Activated CD4-positive, alpha-beta T cell treated with anti-CD3 and anti-CD28 coated beads, Interleukin-10, Interleukin-2, amounts not matched to agents 100 ng/mL and 50 ng/mL, durations not matched to agents 16 hours and 8 hours (primary cell): Measurements from ENCODE around the gene PAQR5.

ENCODE experiments used
- DNase-seq: peaks from one replicate; pipeline ENCODE4 v3.0.0-alpha.2; 2020

PAQR5 gene

GRCh38 chr15:69394556-69395282, 96.0 kb downstream of the PAQR5 start:
- peak; percentile 87 for DNase-seq

DNA sequence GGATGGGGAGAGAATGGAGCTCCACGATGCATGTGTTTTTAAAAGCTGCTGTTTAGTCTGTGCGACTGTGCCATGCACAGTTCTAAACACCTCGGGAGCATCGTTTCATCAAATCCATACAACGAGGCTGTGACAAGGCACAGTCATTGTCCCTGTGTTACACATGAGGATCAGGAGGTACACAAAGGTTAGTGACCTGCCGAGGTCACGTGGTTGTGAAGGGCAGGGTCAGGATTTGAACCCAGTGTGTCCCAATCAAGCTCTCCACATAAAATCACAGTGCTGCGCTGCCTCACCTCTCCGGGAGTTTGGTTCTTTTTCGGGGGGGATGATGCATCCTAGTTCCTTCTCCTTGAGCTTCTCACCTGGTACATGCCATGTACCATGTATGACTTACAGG, 96.7 kb downstream of the PAQR5 start:
- no peak for DNase-seq

- DNase-seq = no peak
Measured at GRCh38 chr15:69395991-69396390, 97.3 kb downstream of the PAQR5 start.

DNA sequence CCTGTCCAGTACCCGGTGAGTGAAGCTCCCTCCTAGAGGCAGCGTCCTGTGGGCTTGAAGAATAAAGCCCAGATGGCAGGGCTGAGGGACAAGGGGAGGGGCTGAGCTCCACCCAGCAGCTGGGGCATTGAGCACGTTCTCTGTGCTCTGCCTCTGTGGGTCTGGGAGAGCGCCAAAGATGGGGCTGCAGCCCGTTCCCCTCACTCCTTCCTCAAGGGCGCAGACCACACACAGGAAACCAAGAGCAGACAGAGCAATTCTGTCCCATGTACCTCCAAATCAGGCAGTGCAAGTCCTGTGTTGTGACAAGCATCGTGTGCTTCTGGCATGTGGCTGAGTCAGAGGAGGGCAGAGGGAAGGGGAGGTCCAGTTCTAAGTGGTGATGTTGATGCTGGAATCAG, 99.8 kb downstream of the PAQR5 start:
- DNase-seq = no peak

GRCh38 chr15:69400850-69401249, 102.1 kb downstream of the PAQR5 start:
- no peak for DNase-seq

DNA sequence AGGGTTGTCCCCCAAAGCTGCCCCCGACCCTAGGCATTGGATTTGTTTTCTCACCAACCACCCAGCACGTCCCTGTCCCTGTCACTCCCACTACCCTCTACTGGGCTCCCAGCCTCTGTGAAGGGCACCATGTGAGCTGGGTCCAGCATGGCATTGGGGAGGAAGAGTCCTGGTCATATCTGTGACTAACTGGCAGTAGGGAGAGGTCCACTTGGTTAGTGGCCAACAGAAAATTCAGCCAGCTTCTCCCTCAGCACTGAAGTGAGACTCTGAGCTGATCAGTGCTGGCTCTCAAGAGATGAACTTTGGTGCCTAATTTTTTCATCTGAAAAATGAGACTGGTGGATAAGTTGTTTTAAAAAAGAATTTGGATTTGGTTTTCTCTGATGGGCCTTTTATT, 104.1 kb downstream of the PAQR5 start:
- no peak for DNase-seq

- DNase-seq = no peak
Measured at GRCh38 chr15:69403594-69403993, 104.9 kb downstream of the PAQR5 start.

- no peak for DNase-seq
Measured at GRCh38 chr15:69405110-69405509, 106.4 kb downstream of the PAQR5 start.

DNA sequence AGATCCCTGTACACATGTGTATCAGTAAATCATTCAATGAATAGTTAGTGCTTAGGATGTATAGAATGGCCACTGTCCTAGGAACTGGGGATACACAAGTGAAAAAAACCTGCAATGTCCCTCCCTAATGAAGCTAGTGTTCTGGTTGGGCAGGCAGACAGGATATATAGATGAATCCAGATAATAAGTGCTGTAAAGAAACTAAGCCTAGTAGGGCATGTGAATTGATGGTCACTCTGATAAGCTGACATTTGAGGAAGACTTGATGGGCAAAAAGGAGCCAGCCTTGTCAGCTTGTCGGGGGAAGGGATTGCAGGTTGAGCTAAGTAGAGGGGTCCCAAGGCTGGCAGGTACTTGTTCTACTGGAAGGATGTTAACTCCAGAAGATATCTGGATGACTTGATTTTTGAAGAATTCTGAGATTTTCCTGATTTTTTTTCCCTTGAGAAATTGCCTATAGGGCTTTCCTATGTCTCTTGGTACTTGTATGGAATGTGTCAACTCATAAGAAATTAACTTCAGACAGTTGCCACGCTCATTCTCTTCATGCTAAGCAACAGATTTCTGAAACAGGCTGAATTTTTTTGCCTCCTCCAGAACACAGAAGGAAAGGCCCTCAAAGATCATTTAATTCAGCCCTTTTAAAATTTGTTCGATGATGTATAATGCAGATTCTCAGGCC, 109.1 kb downstream of the PAQR5 start:
- no peak for DNase-seq

DNA sequence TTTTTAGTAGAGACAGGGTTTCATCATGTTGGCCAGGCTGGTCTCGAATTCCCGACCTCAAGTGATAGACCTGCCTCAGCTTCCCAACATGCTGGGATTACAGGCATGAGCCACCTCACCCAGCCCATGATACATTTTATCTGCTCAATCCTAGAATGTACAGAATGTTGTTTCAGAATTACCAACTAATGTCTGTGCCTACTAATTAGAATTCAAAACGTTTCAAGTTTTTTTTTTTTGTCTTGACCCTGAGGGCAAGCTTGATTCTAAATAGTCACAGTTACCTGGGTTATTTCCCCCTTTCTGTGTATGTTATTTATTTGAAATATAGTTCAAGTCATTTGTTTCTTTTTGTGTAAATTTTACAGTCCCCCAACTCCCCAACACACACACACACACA, 110.1 kb downstream of the PAQR5 start:
- DNase-seq = no peak

- peak; percentile 63 for DNase-seq
Measured at GRCh38 chr15:69410248-69410874, 111.6 kb downstream of the PAQR5 start.

- no peak for DNase-seq
Measured at GRCh38 chr15:69412274-69412673, 113.6 kb downstream of the PAQR5 start.

DNA sequence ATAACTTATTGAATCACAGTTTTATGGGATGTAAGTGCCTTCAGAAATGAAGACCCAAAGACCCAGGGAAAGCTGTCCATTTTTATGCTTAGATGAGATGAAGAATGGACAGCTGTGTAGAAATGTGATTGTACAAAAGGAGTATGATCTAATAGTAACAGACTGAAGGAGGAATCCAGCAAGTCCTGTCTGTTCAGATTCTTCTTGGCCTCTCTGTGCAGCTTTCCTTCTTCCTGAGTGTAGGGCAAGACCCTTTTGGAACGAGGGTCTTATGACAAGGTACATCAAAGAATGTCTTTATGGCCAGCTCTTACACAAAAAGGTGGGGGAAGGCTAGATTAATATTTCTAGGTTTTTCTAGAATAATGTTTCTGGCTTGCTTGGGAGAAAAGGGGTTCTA, 114.0 kb downstream of the PAQR5 start:
- no peak for DNase-seq

GRCh38 chr15:69413822-69414700, 115.3 kb downstream of the PAQR5 start, which contains the start of gene KIF23:
KIF23 (plus strand) TSS chr15:69414349; CDS start chr15:69414466, 117 bp downstream.
- peak; percentile 97 for DNase-seq

- DNase-seq = peak; percentile 35
Measured at GRCh38 chr15:69414701-69415167, 116.0 kb downstream of the PAQR5 start.

- no peak for DNase-seq
Measured at GRCh38 chr15:69415381-69415780, 116.7 kb downstream of the PAQR5 start.

- DNase-seq = no peak
Measured at GRCh38 chr15:69417581-69417980, 118.9 kb downstream of the PAQR5 start.

GRCh38 chr15:69421498-69421897, 122.8 kb downstream of the PAQR5 start:
- DNase-seq = no peak

DNA sequence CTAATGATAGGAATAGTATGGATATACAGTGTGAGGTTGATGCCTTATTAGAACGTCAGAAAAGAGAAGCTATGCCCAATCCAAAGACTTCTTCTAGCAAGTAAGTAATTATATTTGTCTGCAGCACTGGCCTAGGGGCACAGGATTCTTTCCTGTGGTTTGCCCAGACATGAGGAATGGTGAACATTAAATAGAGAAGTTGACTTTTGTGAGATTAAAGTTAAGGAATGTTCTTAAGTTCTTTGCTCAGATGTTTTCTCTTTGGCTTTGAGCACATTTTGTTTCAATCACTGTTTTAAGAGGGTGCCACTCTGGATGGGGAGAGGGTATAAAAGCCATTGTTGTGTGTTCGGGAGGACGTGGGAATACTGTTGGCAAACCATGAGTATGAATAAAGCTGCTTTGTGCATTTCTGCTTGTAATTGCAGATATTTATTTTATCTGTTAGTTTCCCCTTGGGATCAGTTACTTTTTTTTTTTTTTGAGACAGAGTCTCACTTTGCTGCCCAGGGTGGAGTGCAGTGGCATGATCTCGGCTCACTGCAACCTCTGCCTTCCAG, 123.7 kb downstream of the PAQR5 start:
- DNase-seq = no peak

DNA sequence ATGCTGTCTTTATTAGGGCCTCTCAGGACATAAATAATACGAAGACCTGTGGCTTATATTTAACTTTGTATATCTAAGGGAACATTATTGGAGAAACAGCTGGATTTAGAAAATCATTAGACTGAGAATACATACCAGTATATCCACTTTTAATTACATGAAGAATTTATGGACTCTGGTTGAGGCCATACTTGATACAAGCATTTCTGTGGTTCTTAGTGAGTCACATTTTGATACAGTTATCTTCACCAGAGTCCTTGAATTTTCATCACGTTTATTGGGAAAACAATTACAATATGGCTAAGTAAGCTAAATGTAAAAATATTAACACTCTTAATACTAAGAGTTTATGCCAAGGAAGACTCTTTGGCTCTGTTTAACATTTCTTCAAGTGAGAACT, 125.3 kb downstream of the PAQR5 start:
- no peak for DNase-seq

- DNase-seq = no peak
Measured at GRCh38 chr15:69424748-69425413, 126.2 kb downstream of the PAQR5 start.

DNA sequence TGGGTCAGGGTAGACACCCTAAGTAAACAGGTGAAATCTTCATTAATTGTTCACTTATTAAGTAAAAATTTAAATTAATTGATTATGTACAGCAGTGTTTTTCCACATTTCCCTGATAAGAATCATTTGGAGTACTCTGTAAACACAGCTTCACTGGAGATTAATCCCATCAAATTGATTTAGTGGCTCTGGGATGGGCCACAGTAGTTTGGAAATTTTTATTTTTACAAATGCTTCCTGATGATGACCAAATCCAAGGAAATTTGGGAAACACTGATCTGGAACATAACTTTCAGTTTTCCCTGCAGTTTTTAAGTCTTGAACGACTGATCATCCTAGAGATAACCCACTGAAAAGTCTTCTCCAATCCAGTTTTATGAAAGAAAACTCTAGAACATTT, 135.1 kb downstream of the PAQR5 start:
- no peak for DNase-seq
